Hematopoietic multipotent progenitor cell treated with erythropoietin and hydrocortisone succinate and interleukin-3 and kit ligand, for 6 days (in vitro differentiated cells): ENCODE data around the gene FMN1.
A peak's percentile ranks its signal among the peaks of the same experiment; 100 is the strongest.

Source experiments
- DNase-seq: peaks from one replicate; pipeline ENCODE4 v3.0.0-alpha.2; 2015

FMN1 gene

DNA sequence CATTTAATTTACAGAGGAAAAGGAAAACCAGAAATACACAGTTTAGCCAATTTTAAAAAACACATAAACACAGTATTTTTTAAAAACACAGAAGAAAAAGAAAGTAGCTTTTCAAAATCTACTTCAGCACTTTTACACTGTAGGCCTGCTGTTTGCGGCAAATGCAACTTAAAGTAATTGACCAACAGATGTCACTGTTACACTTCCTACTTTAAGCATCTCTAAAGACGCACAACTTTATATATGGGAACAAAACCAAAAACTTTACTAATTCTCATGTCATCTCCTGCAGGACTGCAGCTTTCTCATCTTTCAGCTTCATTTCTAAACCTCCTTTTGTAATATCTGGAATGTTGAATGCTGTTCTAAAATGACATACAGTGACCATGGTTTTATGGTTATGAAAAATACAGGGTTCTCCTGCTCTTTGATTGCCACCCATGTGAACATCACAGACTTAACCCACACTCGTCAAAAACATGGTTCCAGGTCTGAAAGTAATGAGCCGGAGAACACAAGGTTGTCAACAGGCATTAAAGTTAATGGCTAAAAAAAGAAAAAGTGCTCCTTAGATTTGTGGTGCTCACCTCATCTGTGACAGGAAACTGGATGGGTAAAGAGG is 107.9 kb downstream of the FMN1 start:
- peak; percentile 75 for DNase-seq

DNA sequence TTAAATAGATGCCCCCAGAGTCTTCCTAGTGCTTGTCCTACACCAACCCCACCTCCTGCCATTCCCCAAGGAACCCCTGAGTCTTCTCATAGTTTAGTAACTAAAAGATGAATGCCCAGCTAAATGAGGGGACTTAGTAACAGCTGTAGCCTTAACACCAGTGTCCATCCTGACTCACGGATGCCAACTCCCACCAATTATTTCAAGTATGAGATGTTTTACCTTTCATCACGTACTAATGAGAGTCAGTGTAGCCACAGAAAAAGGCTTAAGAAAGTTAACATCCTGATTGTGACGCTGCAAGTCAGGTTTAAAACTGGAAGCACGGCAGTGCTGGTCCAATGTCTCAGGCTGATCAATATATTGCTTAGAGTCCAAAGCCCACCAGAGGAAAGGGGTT is 109.9 kb downstream of the FMN1 start:
- no peak for DNase-seq

DNA sequence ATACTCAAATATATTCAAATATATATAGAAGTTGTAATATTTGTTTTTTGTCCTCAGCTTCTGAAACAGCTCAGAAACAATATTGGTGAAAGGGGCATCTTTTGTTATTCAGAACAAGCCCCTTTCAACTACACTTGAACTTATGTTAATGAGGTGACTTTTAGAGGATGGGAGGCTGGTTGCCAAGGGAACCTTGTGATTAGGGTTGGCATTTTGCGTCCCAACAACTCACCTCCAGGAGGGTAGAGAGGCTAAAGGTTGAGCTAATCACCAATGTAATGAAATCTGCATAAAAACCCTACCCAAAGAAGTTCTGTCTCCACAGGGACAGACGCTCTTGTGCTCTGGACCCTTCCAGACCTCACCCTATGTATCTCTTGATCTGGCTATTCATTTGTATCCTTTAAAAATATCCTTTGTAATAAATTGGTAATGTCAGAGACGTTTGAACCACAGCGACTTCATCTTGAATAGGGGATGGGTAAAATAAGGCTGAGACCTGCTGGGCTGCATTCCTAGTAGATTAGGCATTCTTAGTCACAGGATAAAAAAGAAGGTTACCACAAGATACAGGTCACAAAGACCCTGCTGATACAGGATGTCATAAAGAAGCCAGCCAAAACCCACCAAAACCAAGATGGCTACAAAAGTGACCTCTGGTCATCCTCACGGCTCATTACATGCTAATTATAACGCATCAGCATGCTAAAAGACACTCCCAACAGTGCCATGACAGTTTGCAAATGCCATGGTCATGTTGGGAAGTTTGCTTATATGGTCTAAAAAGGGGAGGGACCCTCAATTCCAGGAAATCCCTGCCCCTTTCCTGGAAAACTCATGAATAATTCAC is 111.1 kb downstream of the FMN1 start:
- no peak for DNase-seq

DNA sequence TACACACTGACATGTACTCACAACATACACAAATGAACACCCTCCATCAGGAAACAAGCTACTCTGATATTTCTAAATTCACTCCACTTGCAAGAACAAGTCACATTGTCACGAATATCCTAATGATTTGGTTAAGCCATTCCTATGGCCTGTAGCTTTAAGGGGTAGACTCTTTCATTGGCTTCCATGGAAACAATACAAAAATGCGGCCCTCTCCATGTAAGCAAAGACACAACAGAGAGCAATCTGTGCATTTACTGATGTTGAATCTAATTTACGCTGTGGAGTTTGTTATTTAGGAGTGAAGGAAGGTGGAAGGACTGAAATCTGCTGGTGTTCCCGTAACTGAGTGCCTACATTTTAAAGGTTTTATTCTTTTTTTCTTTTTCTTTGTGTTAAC is 114.5 kb downstream of the FMN1 start:
- DNase-seq: no peak

DNA sequence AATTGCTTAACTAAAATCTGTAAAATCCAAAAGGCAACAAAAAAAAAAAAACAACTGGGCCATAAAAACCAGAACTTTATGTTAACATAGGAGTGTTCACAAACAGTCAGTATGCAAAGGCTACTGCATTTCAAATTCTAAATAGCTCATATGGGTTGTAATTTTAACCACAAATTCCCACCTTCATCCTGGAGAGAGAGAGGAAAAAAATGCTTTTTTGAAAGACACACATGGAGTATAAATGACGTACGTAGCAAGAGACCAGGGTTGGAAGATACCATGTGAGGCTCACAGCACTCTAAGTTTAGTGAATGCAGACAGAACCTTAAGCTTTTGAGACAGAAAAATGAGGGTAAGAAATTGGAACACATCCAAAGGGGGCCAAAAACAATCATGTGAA is 115.9 kb downstream of the FMN1 start:
- no peak for DNase-seq

DNA sequence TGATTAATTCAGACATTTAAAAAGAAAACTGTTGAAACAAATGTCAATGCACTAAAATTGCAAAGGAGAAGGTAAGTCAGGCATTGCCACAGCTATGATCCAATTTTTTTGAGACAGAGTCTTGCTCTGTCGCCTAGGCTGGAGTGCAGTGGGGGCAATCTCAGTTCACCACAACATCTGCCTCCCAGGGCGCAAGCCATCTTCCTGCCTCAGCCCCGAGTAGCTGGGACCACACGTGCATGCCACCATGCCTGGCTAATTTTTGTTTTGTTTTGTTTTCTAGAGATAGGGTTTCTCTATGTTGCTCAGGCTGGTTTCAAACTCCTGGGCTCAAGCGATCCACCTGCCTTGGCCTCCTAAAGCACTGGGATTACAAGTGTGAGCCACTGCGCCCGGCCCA is 117.6 kb downstream of the FMN1 start:
- DNase-seq: no peak

DNA sequence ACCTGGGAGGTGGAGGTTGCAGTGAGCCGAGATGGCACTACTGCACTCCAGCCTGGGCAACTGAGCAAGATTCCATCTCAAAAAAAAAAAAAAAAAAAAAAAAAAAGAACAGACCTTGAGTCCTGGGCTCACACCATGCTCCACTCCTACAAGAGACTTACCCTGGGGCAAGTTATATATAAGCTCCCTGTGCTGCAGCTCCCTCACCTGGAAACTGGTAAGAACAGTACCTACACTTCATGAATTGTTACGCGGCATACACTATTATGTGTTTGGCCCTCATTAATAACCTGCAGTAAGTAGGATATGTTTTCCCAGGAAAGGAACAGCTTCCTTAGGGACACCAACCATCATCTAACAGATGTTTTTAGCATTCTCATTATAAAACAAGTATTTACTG is 119.6 kb downstream of the FMN1 start:
- DNase-seq: peak; percentile 25

DNA sequence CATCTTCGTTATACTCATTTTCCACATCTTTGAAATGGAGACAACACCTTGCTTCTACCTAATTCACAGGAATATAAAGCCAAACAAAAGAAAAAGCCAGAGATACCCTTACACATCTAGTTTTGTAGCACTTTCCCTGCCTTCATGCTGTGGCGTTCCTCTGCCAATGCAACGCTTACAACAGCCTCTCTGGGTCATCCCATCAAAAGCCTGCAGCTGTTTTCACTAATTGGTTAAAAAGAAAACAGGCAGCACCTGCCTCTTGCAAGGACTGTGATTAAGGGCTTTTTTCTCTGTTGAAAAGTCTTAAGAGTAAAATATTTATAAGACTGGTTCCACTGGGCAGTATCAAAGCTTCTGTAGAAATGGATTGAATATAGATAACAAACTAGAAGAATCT is 120.3 kb downstream of the FMN1 start:
- DNase-seq: no peak

DNA sequence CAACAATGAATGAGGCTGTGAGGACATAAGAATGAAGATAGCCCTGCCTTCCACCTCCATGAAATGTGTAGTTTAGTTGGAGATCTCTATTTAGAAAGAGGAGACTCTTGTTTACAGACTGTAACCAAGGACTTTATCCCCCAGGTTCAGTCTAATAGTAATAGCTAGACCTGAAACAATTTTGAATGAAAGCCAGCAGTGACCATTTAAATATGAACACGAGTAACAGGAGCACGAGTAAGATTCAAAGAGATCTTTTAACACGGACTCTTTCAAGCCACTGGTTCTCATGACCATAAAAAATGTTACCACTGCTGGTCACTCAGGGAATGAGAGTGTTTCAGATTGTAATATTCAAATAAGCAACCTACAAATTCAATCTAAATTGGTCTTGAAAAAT is 123.1 kb downstream of the FMN1 start:
- no peak for DNase-seq

DNA sequence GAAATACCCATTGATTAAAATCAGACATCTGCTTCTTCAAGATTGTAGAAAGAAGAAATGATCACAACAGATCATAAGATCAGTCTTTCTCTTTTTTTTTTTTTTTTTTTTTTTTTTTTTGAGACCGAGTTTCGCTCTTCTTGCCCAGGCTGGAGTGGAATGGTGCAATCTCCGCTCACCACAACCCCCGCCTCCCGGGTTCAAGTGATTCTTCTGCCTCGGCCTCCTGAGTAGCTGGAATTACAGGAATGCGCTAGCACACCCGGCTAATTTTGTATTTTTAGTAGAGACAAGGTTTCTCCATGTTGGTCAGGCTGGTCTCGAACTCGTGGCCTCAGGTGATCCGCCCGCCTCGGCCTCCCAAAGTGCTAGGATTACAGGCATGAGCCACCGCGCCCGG is 124.6 kb downstream of the FMN1 start:
- DNase-seq: peak; percentile 25

DNA sequence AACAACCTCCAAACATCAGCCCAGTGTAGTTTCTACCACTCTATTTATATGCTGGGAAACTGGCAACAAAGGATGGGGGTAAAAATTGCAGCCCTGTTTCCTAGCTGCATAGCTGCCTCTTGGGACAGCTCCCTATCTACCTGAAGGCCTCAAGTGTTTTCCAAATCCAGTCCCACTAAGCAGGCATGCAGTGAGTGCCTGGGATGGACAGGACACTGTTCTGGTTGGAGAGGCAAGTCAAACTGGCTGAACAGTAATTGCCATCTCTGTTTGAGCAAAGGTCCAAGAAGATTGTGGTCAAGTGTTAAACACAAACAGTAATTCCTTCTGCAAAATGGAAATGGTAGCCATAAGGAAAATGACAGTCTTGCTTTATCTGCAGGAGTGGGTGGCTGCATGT is 125.4 kb downstream of the FMN1 start:
- DNase-seq: no peak

DNA sequence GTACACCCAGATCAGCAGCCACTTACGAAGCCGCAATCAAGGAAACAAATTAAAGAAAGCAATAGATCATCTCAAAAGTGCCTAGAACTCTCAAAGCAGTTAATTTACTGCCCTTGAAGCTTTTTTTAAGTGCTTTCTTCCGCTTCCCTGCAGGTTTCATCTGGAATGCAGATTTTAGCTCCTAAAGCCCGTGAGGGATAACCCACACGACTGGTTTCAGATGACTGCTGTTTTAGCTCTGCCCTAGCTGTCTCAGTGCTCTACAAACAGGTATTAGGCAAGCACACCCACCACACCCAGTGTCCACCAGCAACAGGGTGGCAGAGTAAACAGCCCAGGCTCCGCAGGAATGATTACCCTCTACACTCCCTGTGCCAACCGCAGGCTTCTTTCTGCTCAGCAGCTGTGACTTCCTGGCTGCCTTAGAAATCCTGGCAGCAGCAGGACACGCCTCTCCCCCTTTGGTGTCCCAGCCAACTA is 126.0 kb downstream of the FMN1 start:
- DNase-seq: peak; percentile 46

DNA sequence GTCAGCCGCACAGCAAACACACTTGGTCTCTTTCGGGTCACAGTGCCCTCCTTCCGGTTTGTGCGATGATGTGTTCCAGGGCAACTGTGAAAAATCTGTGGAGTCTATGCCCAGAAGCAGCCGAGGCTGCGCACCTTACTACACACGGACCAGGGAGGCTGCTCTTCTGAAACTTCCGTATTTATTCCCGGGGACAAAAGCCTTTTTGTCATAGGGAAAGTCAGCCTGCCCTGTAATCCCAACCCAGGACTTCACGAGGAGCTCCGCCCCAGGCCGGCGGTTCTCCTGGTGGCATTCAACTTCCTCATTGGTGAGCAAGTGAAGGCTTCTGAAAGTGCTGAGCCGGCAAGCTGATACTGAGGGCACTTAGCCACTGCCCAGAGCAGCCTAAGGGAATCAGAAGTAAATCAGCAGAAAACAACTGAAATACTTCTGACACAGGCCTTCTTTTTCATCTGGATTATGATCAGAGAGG is 126.5 kb downstream of the FMN1 start:
- DNase-seq: peak; percentile 62

DNA sequence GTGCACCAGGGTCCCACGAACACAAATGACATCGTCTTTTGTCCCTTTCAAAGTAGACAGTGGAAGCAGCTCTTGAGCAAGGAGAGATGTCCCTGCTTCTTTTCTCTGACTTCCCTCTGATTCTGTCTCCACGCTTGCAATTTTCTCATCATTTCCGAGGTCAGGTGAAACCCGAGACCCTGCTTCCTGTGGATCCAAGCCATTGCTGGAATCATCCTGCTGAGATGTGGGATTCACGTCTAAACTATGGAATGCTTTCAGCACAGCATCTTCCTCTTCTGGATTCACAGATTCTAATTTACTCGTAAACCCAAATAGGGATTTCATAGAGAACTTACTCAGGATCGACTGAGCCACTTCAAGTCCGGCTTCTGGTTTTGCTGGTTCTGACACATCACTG is 127.1 kb downstream of the FMN1 start:
- DNase-seq: no peak

DNA sequence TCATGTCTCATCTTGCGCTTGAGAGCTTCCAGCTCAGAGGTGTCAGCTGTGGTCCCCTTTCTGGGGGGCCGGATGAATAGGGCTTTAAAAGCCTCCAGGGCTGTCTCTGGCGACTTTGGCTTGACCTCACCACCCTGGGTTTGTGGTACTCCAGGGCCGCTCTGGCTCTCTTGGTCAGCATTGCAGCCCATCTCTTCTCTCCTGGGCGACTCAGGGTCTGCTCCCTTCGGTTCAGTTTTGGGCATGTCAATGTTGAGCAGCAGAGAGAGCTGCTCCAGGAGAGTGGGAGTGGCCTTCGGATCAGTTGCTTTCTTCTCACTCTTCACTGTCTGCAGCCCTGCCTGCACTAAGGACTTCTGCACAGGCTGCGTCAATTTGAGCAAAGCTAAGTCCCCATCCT is 127.9 kb downstream of the FMN1 start:
- DNase-seq: no peak

DNA sequence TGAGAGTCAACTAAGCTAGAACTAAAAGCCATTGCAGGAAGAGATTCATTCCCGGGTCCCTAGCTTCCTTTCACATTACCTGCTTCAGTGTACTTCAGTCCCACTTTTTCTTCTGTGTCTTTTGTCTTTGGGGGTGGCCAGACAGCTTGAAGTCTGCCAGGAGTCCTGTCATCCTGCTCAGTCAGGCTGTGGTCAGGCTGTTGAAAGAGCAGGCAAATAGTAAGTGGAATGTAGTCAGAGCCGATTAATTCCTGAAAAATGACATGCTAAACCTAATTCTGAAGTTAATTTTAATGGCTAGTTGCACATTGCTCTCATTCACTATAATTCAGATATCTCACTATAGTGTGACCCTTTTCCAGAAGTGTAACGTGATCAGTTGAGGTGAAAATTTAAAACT is 129.6 kb downstream of the FMN1 start:
- no peak for DNase-seq

DNA sequence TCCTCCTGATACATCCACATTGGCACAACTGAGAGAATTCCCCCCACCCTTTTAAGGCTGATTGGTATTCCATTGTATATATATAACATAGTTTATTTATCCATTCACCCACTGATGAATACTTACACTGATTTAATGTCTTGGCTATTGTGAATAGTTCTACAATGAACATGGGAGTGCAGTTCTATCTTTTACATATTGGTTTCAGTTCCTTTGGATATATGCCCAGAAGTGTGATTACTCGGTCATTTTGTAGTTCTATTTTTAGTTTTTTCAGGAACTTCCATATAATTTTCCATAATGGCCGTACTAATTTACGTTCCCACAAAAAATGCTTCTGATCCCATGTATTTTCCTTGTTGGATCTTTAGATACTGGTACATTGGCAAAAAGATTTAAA is 135.3 kb downstream of the FMN1 start:
- no peak for DNase-seq

DNA sequence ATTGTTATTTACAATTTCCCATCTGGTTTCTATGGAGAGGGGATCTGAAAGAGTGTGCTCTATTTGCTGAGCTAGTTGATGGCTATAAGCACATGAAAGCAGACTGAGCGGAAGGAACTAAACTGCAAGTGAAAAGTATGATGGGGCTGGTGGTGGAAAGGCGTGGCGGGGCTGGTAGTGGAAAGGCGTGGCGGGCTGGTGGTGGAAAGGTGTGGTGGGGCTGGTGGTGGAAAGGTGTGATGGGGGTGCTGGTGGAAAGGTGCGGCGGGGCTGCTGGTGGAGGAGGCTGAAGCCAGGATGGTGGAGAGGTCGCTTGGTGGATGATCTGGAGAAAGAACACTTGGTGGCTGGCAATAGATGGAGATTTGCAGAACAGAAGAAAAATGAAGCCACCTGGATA is 136.7 kb downstream of the FMN1 start:
- DNase-seq: no peak

DNA sequence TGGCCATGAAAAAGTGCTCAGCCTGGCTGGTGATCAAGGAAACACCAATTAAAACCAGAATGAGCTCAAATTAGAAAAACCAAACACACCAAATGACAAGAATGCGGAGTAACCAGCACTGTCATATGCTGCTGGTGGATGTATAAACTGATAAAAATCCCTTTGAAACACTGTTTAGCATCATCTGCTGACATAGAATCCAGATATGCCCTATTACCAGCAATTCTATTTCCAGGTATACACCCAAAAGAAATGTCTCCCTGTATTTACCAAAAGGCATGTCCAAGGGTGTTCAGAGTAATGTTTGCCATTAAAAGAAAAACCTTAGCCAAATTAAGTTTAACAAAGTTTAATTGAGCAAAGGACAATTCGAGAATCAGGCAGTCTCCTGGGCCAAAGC is 138.6 kb downstream of the FMN1 start:
- DNase-seq: no peak

DNA sequence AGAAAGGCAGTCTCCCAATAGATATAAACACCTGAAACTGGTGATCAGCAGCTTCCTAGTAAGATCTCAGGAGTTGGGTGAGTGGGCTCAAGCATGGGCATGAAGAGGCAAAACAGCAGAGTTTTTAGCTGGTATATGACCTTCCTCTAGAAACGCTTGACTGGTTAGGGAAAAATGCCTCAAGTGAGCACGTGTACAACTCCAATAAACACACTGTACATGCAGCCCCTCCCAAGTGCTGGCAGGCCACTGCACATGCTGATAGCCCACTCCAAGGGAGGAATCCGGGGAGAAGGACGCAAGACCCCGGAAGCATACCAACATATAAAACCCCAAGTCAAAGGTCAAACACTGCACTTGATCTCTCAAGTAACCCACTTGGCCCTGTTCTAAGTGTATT is 143.0 kb downstream of the FMN1 start:
- no peak for DNase-seq

DNA sequence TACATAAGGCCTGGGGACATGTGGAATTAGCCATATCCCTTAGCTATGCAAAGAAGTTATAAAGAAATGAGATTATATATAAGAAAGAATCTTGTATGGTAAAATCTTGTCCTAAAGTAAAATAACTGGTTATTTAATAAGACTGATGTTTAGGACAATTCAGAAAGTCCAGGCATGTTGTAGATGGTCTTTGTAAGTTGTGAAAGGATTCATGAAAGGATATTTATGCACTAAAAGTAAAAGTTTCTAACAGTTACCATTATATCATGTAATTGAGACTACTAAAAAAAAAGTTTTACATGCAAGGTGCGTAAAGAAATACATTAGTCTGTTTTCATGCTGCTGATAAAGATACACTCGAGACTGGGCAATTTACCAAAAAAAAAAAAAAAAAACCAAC is 146.3 kb downstream of the FMN1 start:
- DNase-seq: peak; percentile 11

DNA sequence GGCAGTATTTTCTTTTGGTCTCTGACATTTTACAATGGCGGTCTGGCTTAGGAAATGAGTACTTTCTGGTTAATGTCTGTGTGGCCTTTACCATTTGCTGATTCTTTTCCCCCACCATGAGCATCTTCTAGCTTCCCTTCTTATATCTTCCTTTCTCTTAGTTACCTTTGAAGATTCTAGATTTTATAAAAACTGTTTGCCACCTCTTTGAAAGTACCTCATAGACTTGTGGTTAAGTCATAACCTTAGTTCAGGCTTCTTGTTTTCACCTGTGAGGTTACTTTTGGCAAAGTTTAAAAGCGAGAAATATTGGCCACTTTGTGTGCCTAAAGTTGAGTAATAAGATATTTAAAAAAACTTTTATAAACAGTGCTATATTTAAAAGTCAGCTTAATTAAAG is 147.4 kb downstream of the FMN1 start:
- no peak for DNase-seq

DNA sequence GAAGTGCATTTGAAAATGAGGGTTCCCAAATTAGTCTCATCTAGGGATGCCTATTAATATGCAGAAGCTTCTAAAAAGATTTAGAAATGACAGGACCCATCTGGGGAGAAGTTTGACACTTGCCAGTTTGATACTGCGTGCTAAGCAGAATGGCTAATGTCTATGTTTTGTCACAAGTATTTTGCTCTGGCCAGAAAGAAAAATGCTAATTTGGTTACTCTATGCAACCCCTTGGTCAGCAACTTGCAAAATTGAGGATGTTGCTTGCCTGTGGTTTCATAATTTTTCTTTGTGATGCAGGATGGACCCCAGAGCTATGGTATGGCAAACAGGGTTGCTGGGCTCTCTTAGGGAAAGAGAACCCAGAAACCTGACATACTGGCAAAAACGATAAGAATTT is 148.2 kb downstream of the FMN1 start:
- DNase-seq: no peak

DNA sequence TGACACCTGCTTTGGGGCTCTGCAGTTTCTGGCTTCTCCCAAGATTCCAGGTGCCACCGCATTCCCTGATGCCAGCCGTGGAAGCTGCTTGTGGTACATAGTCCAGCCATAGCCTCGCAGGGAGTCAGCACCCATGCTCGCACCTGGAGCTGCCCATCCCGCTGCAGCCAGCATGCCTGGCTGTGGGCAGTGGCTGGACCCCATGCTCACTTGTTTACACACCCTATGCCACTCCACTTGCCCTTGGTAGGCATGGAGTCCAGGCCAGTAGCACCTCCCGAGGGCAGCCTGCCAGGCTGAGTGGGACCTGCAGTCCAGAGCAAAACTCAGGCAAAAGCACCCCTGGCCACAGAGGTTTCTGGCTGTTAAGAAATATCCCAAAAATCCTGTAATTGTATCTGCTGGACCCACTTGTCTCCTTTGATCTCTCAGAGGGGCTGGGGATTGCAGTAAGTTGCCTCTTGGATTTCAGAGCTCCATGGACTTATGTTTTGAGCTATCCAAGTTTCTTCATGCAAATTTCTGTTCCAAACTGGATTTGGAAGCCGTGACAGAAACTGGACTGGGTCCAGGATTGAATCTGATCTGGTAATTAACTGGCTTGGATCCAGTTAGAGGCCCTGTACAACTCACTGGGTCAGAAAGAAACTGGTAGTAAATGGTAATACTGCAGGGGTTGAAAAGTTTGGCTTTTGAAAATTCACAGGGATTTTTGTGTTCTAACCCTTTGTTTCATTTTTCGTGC is 149.3 kb downstream of the FMN1 start:
- DNase-seq: no peak
